Stimulated activated CD4-positive, alpha-beta T cell treated with anti-CD3 and anti-CD28 coated beads, Interleukin-12 subunit alpha, Interleukin-12 subunit beta, amount 100 ng/mL, for 4 hours (primary cell): ENCODE data around the gene HPS5.
"Not testable (repeated sequence)": the region's sequence is repeated elsewhere in the genome, so short reads cannot be mapped to it uniquely, and the experiment has no call there.

Source experiments
- DNase-seq: peaks from one replicate; pipeline ENCODE4 v3.0.0-alpha.2; 2020

Gene HPS5

GRCh38 chr11:18315893-18316292 lies 6.0 kb downstream of the HPS5 start:
- no peak for DNase-seq

GRCh38 chr11:18314784-18315523 lies 7.0 kb downstream of the HPS5 start:
- DNase-seq, result no peak

DNA sequence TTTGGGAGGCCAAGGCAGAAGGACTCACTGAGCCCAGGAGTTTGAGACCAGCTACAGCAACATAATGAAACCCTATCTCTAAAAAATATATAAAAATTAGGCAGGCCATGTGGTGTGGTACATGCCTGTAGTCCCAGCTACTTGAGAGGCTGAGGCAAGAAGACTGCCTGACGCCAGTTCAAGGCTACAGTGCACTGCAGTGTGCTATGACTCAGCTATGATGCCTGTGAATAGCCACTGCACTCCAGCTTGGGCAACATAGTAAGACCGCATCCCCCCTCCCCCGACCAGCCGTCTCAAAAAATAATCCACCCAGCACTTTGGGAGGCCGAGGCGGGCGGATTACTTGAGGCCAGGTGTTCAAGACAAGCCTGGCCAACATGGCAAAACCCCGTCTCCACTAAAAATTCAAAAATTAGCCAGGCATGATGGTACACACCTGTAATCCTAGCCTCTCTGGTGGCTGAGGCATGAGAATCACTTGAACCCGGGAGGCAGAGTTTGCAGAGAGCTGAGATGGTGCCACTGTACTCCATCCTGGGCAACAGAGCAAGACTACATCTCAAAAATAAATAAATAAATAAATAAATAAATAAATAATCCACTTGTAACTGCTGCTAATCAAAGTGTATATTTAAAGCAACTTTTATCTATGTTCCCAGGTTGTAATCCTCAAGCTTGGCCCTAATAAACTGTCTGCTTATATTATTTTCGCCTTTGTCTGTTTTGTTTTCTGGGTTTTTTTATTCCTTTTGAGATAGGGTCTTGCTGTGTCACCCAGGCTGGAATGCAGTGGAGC lies 7.8 kb downstream of the HPS5 start:
- no peak for DNase-seq

DNA sequence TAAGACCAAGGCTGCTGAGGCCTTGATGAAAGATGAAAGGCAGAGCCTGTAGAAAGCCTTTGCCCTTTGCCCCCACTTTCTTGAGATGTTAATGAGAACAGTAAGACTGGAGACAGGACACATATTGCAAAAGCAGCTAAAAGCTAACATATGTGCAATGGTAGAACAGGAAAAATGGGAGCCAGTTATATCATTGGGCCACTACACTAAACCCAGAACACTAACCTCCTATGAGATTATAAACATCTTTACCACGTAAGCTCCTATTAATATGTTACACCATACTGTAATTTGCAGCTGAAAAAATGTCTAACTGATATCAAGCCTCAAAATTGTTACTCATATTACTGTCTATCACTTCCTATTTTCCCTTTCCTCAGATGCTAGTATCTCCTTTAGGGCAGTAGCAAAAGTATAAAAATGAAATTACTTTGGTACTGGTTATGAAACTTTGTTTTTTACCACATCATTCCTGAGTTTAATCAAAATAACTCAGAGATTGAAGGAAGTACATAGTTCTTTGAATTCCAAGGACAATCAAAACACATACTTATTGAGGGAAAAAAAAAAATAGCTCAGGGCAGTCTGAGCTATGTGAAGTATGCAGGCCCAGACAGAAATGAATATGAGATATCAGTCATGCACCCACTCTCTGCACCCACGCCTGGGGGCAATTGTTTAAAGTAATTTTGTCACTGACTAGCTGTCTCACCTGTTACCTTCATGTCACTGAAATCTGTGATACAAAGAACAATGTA lies 9.1 kb downstream of the HPS5 start:
- DNase-seq, result no peak

- DNase-seq, result no peak
Observed at GRCh38 chr11:18312012-18312411, 9.9 kb downstream of the HPS5 start.

DNA sequence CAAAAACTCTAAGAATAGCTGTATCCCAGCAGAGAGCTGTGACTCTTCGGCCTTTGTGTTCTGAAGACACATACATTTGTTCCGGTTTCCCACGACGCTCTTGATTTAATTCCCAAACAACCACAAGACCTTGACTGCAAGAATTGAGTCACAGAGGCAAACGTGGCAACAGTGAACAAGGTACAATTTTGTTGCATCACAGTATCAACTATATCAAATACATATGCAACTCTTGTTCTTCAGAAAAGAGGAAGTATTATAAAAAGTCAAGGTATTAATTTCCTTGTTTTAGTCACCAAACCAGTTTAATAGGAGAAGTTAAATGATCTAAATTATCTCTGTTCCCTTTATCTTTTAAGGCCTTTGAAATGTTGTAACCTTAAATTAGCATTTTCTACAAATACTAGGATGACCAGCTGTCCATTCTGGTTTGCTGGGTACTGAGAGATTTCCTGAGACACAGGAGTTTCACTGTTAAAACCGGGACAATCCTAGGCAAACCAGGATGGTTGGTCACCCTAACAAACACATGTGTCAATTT lies 11.1 kb downstream of the HPS5 start:
- DNase-seq, result no peak

DNA sequence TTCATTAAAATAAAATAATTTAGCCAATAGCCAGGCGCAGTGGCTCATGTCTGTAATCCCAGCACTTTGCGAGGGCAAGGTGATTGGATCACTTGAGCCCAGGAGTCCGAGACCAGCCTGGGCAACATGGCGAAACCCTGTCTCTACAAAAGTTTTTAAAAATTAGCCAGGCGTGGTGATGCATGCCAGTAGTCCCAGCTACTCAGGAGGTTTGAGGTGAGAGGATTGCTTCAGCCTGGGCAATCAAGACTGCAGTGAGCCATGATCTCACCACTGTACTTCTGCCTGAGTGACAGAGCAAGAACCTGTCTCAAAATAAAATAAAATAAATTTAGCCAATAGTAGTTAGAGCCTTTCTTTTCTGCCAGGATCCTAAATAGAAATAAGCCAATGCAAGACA lies 12.2 kb downstream of the HPS5 start:
- no peak for DNase-seq

GRCh38 chr11:18308242-18308641 lies 13.7 kb downstream of the HPS5 start:
- no peak for DNase-seq

- no peak for DNase-seq
Observed at GRCh38 chr11:18307461-18308139, 14.3 kb downstream of the HPS5 start.

GRCh38 chr11:18304745-18305144 lies 17.2 kb downstream of the HPS5 start:
- no peak for DNase-seq

- DNase-seq, result no peak
Observed at GRCh38 chr11:18299721-18300120, 22.2 kb downstream of the HPS5 start.

DNA sequence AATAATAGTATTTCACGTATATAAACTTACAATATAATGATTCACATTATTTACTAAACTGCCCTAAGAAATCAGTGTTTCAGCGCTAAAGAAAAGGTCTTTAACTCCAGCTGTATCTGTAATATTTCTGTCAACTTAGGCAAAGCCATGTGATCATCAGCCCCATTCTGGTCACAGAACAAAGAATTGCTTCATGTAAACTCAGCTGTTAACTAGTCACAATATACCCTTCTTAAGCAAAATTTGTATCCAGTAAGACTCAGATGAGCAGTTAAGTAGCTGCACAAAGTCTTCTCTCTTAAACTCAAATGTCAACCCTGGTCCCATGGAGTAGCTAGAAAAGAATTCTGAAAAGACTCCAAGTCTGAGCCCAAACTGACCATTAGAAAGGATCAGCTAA lies 26.6 kb downstream of the HPS5 start:
- no peak for DNase-seq

- no peak for DNase-seq
Observed at GRCh38 chr11:18294862-18295261, 27.1 kb downstream of the HPS5 start.

DNA sequence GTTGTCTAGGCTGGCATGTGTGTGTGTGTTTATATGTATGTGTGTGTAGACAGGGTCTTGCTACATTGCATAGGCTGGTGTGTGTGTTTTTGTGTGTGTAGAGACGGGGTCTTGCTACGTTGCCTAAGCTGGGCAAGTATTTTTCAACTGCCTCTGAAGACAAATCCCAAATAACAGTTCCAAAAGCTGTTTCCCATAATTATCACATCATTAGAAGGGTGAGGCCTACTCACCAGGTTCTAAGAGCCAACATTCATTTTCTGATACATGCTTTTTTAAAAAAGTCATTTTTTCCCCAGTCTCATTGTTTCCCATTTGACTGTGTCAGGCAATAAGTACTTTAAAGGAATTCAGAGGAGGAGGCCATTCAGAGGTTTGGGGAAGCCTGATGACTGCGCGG lies 33.0 kb downstream of the HPS5 start:
- no peak for DNase-seq

DNA sequence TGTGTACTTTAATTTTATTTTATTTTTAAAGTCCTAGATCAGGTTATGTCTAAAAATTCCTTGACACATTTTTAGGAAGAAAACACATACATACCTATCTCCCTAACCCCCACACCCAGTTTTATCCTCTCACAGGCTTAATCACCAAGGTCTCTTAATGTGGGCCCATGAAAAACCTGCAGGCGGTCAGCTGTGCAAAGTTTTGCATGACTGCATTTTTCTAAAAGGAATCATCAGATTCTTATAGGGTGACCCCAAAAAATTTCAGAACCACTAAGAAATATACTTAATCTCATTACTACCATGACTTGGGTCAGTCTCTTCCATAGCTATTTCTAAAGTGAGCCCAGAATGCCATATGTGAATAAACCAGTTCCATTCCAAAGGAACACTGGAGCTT lies 36.1 kb downstream of the HPS5 start:
- no peak for DNase-seq

- DNase-seq, result no peak
Observed at GRCh38 chr11:18282626-18283025, 39.3 kb downstream of the HPS5 start.

DNA sequence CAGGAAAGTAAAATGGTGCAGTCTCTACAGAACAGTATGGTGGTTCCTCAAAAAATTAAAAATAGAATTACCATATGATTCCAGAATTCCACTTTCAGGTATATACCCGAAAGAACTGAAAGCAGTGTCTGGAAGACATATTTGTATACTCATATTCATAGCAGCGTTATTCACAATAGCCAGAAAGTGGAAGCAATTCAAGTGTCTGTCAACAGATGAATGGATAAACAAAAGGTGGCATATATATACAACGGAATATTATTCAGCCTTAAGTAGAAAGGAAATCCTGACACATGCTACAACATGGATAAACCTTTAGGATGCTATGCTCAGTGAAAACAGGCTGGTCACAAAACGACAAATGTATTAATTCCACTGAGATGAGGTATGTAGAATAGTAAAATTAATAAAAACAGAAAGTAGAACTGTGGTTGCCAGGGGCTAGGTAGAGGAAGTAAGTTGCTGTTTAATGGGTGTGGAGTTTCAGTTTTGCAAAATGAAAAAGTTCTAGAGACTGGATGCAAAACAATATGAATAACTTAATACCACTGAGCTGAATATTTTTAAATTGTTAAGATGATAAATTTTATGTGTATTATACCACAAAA lies 41.4 kb downstream of the HPS5 start:
- no peak for DNase-seq

- no peak for DNase-seq
Observed at GRCh38 chr11:18277565-18278271, 44.2 kb downstream of the HPS5 start.

DNA sequence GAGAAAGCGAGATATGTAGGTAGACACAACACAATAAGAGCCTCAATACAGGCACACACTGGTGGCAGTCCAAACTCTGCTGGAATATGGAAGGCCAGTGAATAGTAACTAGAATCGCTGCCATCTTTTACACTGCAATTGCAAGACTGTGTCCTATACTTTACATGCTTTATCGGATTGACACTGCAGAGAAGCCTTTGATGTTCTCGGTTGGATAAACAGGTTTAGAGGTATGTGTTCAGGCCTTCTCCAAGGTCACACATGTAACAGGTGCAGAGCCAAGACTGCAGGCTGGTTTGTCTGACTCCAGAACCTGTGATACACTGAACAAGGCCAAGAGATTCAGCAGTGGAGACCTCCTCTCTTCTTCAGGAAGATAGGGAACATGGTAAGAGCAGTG lies 50.7 kb downstream of the HPS5 start:
- DNase-seq, result no peak

- DNase-seq, result no peak
Observed at GRCh38 chr11:18270102-18270501, 51.8 kb downstream of the HPS5 start.

DNA sequence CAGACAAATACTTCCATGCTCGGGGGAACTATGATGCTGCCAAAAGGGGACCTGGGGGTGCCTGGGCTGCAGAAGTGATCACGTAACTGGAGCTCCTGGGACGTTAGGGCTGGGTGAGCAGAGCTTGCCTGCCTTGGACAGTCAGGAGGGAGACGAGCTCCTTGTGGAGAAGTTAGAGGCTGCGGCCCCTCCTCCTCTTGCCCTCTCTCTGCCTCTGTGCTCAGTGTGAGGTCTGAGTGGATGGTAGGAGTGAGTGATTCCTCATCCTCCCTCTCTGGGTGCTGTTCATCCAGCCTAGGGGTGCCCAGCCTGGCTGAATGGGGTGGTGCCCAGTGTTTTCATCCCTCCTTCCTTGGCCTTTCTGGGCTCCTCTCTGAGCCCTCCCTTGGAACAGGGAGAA lies 52.7 kb downstream of the HPS5 start:
- DNase-seq, result not testable (repeated sequence)
